Stomach (tissue), 9 donors: ENCODE data around the gene KHDC3L. TPM values are rescaled to one million over a fixed set of nuclear protein-coding genes. Genes with fewer than 3 reads are reported as not detected.

ENCODE experiments used
- DNase-seq, 2 donors: peaks; one replicate each; pipeline versions ENCODE4 v3.0.0 to v3.0.0-alpha.2; 2013 to 2019
- H3K27ac ChIP-seq, 5 donors: fragments of 200-600 bp in 4 of 5; sonication (generic) in 4 of 5; one replicate each; pipeline ENCODE4 v1.5.1; 2013 to 2019; ENCODE audit warnings: mild to moderate bottlenecking in 1 of 5, moderate library complexity in 1 of 5
- H3K27me3 ChIP-seq, 3 donors: fragments of 200-600 bp; sonication (generic); one replicate each; pipeline ENCODE4 v1.5.1; 2017 to 2019; ENCODE audit warnings: mixed run types in 1 of 3
- H3K36me3 ChIP-seq, 4 donors: fragments of 200-600 bp; sonication (generic); 1 replicate in 3 of 4; 2 replicates in 1 of 4; pipeline ENCODE4 v1.5.1; 2016 to 2019
- H3K4me1 ChIP-seq, 4 donors: fragments of 200-600 bp; sonication (generic); one replicate each; pipeline ENCODE4 v1.5.1; 2016 to 2019
- H3K4me3 ChIP-seq, 4 donors: fragments of 200-600 bp; sonication (generic) in 3 of 4; one replicate each; pipeline ENCODE4 v1.5.1; 2016 to 2019; ENCODE audit warnings: mild to moderate bottlenecking in 1 of 4
- H3K9me3 ChIP-seq, 4 donors: fragments of 200-600 bp; sonication (generic); one replicate each; pipeline ENCODE4 v1.5.1; 2016 to 2019
- EP300 ChIP-seq: sonication (generic); formaldehyde crosslinking; IDR thresholded peaks from one replicate; pipeline ENCODE4 v1.6.1; 2017; ENCODE audit warnings: antibody characterized with exemption
- POLR2A ChIP-seq, 4 donors: fragments of 450-650 bp; IDR thresholded peaks; one replicate each; pipeline ENCODE4 v1.6.1; 2016; ENCODE audit warnings: antibody characterized with exemption in 4 of 4, control low read depth in 2 of 4, mild to moderate bottlenecking in 1 of 4, moderate library complexity in 1 of 4
- POLR2AphosphoS5 ChIP-seq, 3 donors: sonication (generic); formaldehyde crosslinking; IDR thresholded peaks; one replicate each; pipeline ENCODE4 v1.6.1; 2016; ENCODE audit warnings: antibody characterized with exemption in 3 of 3
- WGBS, 5 donors: extraction: QIAGEN DNeasy Blood & Tissue Kit in 3 of 5; methylation state at CpG; one replicate each; pipeline versions ENCODE4 v1.1.5 to v1.1.7; 2013 to 2018; 5-methylcytosine and 5-hydroxymethylcytosine counted together
- intact Hi-C: fragments of 100-400 bp; cut with DNase I; formaldehyde crosslinking; loops from one replicate; pipeline ENCODE4 v1.15.1; 2023; ENCODE audit warnings: low total_unique reads
- polyA plus RNA-seq, 3 donors: library from polyadenylated mRNA; stranded (reverse); fragments of 200-250 nt; gene quantifications; one replicate each; pipeline ENCODE4 v1.2.3, GENCODE V29; 2013
- total RNA-seq, 5 donors: library from RNA; depleted of rRNA; stranded (reverse); fragments of >200 nt; gene quantifications; one replicate each; pipeline versions ENCODE4 v1.1.0 to v1.2.3, GENCODE V29; 2014 to 2016
- TF ChIP-seq, protein P1 (sequence below), 7 experiments: fragments of 450-650 bp in 4 of 7; fragments of 200-600 bp in 3 of 7; sonication (generic) in 3 of 7; IDR thresholded peaks; one replicate each; pipeline ENCODE4 v1.5.1; 2016 to 2019; ENCODE audit warnings: antibody characterized with exemption in 7 of 7, control low read depth in 2 of 7, mild to moderate bottlenecking in 1 of 7
- donor health status: healthy with polysubstance abuse.
- donor health status: Bipolar disorder and iron deficiency.
- donor health status: healthy.

Gene KHDC3L
- total and polyA plus RNA-seq, 8 donors: not detected

DNA sequence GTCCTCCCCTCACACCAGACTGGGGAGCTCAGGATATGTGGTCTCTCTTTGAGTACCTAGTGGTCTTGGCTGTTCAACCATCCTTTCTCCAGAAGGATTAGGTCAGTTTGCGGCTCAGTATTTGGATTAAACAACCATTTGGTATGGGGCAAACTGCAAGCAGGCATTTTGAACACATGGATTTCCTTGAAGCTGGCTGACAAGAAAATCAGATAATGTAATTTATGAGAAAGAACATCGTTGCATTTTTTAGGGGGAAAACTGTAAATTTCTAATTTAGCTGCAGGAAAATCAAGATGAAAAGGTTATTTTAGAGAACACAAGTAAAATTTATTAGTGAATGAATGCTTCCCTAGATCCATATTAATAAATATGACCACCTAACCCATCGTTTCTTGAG lies 33.7 kb upstream of the KHDC3L start:
- no peak overlapping the region for H3K4me3 ChIP-seq
- H3K36me3 ChIP-seq: no peaks in the 10 kb centered on the region
- no peak for DNase-seq
- intact Hi-C loops: no loop called here
- no peaks in the 10 kb centered on the region for H3K4me1 ChIP-seq
- H3K9me3 ChIP-seq: no peaks in the 10 kb centered on the region
- no peak overlapping the region for H3K27ac ChIP-seq
- peaks cover 0 to 34% (median 0%) of the 10 kb centered on the region in 3 donors for H3K27me3 ChIP-seq
- WGBS, 5 donors: 65 to 68% (median 68%) methylated on average over 3 of the region's 3 CpGs
- no peak for TF ChIP-seq EP300
- no peak for TF ChIP-seq POLR2A (IDR thresholded peaks at IDR 0.05)
- TF ChIP-seq, protein P1, sequence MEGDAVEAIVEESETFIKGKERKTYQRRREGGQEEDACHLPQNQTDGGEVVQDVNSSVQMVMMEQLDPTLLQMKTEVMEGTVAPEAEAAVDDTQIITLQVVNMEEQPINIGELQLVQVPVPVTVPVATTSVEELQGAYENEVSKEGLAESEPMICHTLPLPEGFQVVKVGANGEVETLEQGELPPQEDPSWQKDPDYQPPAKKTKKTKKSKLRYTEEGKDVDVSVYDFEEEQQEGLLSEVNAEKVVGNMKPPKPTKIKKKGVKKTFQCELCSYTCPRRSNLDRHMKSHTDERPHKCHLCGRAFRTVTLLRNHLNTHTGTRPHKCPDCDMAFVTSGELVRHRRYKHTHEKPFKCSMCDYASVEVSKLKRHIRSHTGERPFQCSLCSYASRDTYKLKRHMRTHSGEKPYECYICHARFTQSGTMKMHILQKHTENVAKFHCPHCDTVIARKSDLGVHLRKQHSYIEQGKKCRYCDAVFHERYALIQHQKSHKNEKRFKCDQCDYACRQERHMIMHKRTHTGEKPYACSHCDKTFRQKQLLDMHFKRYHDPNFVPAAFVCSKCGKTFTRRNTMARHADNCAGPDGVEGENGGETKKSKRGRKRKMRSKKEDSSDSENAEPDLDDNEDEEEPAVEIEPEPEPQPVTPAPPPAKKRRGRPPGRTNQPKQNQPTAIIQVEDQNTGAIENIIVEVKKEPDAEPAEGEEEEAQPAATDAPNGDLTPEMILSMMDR (IDR thresholded peaks at IDR 0.05): no peak
- TF ChIP-seq POLR2AphosphoS5 (IDR thresholded peaks at IDR 0.05): no peak

DNA sequence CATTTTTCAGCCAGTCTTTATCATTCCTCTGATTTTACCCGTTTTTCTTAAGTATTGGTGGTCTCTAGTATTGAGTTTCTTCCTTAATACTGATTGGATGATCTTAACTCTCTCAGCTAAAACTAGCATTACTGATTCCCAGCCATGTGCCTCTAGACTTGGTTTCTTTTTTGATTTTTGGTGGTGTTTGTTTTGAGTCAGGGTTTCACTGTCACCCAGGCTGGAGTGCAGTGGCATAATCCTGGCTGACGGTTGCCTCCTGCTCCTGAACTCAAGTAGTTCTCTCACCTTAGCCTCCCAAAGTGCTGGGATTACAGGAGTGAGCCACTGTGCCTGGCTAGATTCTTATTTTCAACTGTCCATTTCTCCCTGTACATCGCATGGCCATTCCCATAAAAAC lies 33.3 kb upstream of the KHDC3L start:
- Histone ChIP-seq H3K9me3 (no peaks in the 10 kb centered on the region), H3K27ac (no peak overlapping the region), H3K4me1 (no peaks in the 10 kb centered on the region), H3K27me3 (peaks cover 0 to 34% (median 0%) of the 10 kb centered on the region in 3 donors), H3K4me3 (no peak overlapping the region), H3K36me3 (no peaks in the 10 kb centered on the region)
- TF ChIP-seq EP300: no peak
- TF ChIP-seq POLR2A (IDR thresholded peaks at IDR 0.05): no peak
- TF ChIP-seq, protein P1 (IDR thresholded peaks at IDR 0.05): no peak
- no peak for TF ChIP-seq POLR2AphosphoS5 (IDR thresholded peaks at IDR 0.05)
- no peak for DNase-seq
- WGBS, 5 donors: 52 to 62% (median 59%) methylated on average over 3 of the region's 3 CpGs
- intact Hi-C loops: no loop called here

DNA sequence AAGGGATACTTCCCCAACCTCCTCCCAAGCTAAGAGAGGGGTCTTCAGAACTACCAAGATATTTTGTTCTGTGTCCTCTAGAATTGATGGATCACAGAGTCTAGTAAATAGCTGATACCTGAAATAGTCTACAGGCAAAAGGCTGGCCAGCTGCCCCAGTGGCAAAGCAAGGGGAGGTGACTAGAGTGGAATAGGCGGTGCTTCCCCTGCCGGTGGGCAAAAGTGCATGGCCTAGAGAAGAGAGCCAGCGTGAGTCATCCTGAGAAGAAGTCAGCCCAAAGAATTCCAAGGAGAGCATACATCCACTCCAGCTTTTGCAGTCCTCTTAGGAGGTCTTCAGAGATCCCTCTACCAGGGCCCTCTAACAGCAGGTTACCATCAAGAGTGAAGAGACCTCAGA lies 23.1 kb upstream of the KHDC3L start:
- H3K4me1 ChIP-seq: no peaks in the 10 kb centered on the region
- no peak for TF ChIP-seq POLR2AphosphoS5 (IDR thresholded peaks at IDR 0.05)
- no peak overlapping the region for H3K4me3 ChIP-seq
- H3K27ac ChIP-seq: no peak overlapping the region
- WGBS, 5 donors: 73 to 82% (median 77%) methylated on average over 3 of the region's 3 CpGs
- H3K27me3 ChIP-seq: no peaks in the 10 kb centered on the region
- no peaks in the 10 kb centered on the region for H3K36me3 ChIP-seq
- no peak for DNase-seq
- H3K9me3 ChIP-seq: no peaks in the 10 kb centered on the region
- intact Hi-C loops: no loop called here

DNA sequence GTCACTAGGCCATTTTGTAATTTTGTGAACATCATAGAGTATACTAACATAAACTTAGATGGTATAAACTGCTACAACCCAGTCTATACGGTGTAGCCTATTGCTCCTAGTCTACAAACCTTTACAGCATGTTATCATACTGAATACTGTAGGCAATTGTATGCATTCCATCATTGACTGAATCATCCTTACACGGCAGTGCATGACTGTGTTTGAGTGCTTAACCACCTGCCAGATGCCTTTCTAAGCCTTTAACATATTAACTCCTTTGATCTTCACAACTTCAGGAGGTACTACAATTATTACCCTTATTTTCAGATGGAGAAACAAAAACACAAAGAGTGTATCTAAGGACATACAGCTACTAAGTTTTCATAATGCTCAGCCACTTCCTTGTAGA lies 22.4 kb upstream of the KHDC3L start:
- no peak overlapping the region for H3K4me3 ChIP-seq
- no peaks in the 10 kb centered on the region for H3K36me3 ChIP-seq
- intact Hi-C loops: no loop called here
- no peaks in the 10 kb centered on the region for H3K27me3 ChIP-seq
- 33 to 37% (median 36%) methylated on average over 2 of the region's 2 CpGs for WGBS, 5 donors
- H3K27ac ChIP-seq: no peak overlapping the region
- no peaks in the 10 kb centered on the region for H3K4me1 ChIP-seq
- DNase-seq: no peak
- no peaks in the 10 kb centered on the region for H3K9me3 ChIP-seq
- TF ChIP-seq, protein P1 (IDR thresholded peaks at IDR 0.05): no peak
- TF ChIP-seq EP300 (no peak), POLR2A (IDR thresholded peaks at IDR 0.05) (no peak), POLR2AphosphoS5 (IDR thresholded peaks at IDR 0.05) (no peak)

DNA sequence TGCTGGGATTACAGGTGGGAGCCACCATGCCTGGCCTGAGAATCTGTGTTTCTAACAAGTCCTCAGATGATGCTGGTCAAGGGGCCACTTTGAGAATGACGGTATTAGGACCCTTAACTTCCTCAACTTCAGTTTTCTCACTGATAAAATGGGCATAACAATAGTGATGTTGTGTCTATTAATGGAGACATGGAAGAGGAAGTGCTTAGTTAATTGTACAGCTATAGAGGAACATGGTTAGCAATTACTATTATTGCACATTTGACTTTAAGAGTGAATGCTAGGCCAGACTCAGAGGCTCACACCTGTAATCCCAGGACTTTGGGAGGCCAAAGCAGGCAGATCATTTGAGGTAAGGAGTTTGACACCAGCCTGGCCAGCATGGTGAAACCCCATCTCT lies 21.1 kb upstream of the KHDC3L start:
- Histone ChIP-seq H3K4me1 (no peaks in the 10 kb centered on the region), H3K27ac (no peak overlapping the region), H3K4me3 (no peak overlapping the region), H3K27me3 (no peaks in the 10 kb centered on the region), H3K9me3 (no peaks in the 10 kb centered on the region), H3K36me3 (no peaks in the 10 kb centered on the region)
- 76 to 92% (median 86%) methylated on average over 1 of the region's 1 CpG for WGBS, 5 donors
- no peak for DNase-seq
- TF ChIP-seq EP300: no peak
- TF ChIP-seq, protein P1 (IDR thresholded peaks at IDR 0.05): no peak
- no peak for TF ChIP-seq POLR2A (IDR thresholded peaks at IDR 0.05)
- TF ChIP-seq POLR2AphosphoS5 (IDR thresholded peaks at IDR 0.05): no peak
- intact Hi-C loops: no loop called here
